HG03108 (cell line): ENCODE measurements around the gene MX1.

ENCODE experiments used
- ATAC-seq: cut with Tn5 transposase; IDR thresholded peaks from one replicate; pipeline ENCODE4 v1.9.1; 2021; ENCODE audit warnings: moderate library complexity; ENCODE audit not compliant: unreplicated experiment

MX1 gene

DNA sequence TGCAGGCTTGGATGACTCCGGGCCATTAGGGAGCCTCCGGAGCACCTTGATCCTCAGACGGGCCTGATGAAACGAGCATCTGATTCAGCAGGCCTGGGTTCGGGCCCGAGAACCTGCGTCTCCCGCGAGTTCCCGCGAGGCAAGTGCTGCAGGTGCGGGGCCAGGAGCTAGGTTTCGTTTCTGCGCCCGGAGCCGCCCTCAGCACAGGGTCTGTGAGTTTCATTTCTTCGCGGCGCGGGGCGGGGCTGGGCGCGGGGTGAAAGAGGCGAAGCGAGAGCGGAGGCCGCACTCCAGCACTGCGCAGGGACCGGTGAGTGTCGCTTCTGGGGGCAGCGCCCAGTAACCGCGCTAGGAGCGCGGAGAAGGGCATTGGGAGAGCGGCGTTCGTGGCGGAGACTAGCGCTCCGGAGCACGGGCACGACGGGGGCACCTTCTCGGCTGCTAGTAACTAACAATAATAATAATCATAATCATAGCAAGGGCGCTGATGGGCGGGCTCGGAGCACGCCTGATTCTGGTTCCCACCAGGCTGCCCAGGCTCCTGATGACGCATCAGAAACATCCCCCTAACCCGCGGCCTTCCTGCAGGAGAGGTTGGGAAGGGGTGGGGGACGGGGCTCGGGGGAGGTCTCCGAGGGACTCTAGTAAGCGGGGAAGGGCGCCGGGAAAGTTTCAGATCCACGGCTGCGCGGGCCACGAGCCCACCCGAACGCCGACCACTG lies at the start of gene MX1:
Gene MX1 (plus strand): TSS at position 286 of the 722 bp plus-strand sequence. CDS start 5,832 bp downstream, outside the sequence.
- ATAC-seq: peak; percentile 85

GRCh38 chr21:41377715-41378114 lies 48.3 kb upstream of the MX1 start:
- ATAC-seq: no peak

DNA sequence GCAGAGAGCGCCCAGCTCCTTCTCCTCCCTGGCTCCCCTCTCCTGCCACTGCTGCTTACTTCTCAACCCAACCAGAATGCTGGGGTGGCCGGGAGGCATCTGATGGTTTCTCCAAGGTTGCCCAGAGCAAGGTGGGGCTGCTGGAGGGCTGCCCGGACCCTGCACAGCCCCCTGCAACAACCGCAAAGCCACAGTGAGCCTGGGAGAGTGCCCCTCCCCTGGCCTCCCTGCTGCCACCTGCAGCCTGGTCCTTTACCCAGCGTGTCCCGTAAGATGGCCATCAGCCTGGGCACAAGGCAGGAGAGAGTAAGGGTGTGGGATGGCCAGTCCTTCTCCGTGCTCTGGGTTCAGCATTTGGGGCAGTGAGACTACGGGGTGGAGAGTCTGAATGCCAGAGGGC lies 47.2 kb upstream of the MX1 start:
- ATAC-seq: no peak

DNA sequence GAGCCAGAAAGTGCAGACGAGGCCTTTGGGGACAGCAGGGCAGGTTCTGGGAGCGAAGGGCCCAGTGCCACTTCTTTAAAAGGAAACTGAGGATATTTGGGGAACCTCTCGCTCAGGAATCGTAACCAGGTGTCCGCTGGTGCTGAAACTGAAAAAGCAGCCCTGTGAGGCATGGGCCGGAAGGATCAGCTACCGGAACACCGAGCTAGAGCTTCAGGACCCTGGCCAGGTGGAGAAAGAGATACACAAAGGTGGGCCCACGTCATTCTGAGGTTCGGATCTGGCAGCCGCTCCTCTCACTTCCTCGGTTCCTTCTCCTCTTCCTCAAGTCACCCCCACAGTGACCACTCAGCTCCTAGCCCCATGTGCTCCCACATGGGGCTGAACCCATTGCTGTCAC lies 46.1 kb upstream of the MX1 start:
- no peak for ATAC-seq

GRCh38 chr21:41381731-41382130 lies 44.3 kb upstream of the MX1 start:
- ATAC-seq: no peak

GRCh38 chr21:41387042-41387819 lies 38.8 kb upstream of the MX1 start:
- ATAC-seq: no peak

GRCh38 chr21:41387824-41388223 lies 38.2 kb upstream of the MX1 start:
- ATAC-seq: no peak

- ATAC-seq: no peak
These were observed 37.8 kb upstream of the MX1 start for GRCh38 chr21:41388259-41388658.

DNA sequence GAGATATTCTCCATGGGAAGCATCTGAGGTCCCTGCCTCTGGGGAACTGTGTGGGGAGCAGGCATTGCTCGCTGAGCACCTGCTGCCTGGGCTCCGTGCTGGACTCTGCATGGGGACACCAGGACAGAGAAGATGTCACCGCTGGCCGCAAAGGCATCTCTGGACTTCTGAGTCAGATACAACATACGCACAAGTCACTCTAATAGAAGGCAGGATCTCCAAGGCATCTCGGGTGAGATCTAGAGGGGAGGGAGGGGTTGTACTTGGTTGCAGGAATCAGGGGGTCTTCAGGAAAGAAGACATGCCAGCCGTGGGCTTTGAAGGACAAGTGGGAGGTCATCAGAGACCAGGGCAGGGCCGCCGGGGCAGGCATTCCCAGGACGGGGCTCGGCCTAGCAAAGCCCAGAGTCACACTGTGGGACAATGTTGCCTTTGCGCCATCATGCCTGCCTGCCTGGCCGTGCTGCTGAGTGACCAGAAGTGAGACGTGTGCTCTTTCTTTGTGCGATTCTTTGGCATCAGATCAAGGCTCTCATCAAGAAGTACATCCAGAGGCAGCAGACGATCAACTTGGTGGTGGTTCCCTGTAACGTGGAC lies 35.9 kb upstream of the MX1 start:
- ATAC-seq: no peak

- no peak for ATAC-seq
These were observed 32.1 kb upstream of the MX1 start for GRCh38 chr21:41393876-41394465.

DNA sequence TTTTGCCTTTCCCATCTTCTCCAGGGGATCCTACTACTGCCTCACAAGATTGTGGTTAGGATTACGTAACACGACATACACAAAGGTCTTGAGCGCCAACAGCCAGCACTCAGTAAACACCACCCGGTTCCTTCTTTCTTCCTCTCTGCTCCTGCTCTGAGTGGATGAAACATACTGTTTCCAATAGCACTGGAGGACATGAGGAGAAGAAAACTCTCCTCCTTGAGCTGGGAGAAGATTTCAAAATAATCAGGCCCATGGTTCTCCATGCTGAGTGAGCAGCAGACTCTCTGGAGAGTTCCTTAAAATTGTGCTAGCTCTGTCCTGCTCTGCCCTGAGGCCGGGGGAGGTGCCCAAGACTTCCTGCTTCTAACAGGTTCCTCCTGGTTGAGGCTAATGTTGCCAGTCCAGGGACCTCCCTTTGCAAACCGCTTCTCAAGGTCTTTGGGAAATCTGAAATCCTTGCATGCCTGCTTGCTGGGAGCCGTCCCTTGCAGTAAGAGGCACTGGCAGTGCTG lies 29.4 kb upstream of the MX1 start:
- no peak for ATAC-seq

DNA sequence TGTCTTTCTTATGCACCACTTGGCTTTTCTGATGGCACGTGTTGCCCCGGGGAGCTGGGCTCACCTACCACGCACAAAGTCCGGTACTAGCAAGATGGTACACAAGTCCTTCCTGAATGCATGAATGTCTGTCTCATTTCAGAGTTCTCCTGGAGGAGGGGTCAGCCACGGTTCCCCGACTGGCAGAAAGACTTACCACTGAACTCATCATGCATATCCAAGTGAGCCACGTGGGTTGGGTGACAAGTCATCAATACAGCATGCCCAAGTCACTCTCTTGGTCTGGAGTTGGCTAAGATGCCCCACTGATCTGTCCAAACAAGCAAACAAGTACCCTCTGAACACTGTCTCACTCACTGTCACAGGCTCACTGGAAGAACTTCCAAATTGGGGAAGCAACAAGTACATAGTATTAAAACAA lies 28.6 kb upstream of the MX1 start:
- ATAC-seq: no peak

- no peak for ATAC-seq
These were observed 27.8 kb upstream of the MX1 start for GRCh38 chr21:41398251-41398650.

- ATAC-seq: no peak
These were observed 27.2 kb upstream of the MX1 start for GRCh38 chr21:41398831-41399230.

GRCh38 chr21:41399246-41399800 lies 26.7 kb upstream of the MX1 start:
- no peak for ATAC-seq

DNA sequence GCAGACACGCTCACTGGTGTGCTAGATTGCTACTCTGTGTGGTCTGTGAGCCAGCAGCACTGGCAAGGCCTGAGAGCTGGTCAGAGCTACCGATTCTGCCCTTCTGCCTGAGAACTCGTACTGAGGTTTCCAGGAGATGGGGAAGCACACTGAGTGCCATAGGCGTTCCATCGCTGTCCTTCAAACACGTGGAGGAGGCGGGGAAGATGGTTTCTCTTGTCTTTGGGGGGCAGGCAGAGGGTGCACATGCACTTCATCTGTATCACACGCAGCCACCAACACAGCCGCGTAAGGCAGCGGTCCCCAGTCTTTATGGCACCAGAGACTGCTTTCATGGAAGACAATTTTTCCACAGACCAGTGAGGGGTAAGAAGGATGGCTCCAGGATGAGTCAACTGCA lies 23.8 kb upstream of the MX1 start:
- no peak for ATAC-seq

- ATAC-seq: no peak
These were observed 23.2 kb upstream of the MX1 start for GRCh38 chr21:41402796-41403195.

GRCh38 chr21:41403331-41403730 lies 22.7 kb upstream of the MX1 start:
- no peak for ATAC-seq

DNA sequence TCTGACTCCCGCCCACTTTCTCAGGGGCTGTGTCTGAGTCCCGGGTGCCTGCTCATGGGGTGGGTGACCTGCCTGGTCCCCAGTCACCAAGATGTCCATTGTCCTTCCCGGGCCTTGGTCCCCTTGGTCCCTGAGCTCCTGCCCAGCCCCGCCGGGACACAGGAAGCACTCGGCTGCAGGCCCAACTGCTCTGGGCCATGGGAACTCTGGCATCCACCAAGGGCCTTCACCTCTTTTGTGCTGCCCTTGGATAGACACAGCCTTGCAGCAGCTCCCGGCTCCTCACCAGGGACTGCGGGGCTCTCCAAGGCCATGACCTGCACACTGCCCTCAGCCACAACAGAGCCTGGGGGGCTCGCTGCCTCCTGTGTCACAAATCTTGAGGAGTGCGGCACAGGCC lies 22.1 kb upstream of the MX1 start:
- no peak for ATAC-seq

GRCh38 chr21:41405321-41405720 lies 20.7 kb upstream of the MX1 start:
- ATAC-seq: no peak

- no peak for ATAC-seq
These were observed 19.7 kb upstream of the MX1 start for GRCh38 chr21:41406340-41406739.
